GM19328 (cell line): ENCODE measurements around the gene FOXO1.

Source experiments
- ATAC-seq: cut with Tn5 transposase; IDR thresholded peaks from one replicate; pipeline ENCODE4 v1.9.1; 2021; ENCODE audit warnings: mild to moderate bottlenecking, moderate library complexity; ENCODE audit not compliant: unreplicated experiment

The FOXO1 gene

GRCh38 chr13:40666933-40667621 lies 636 bp upstream of the FOXO1 start:
- ATAC-seq: peak; percentile 11

- no peak for ATAC-seq
Observed at GRCh38 chr13:40665126-40666044, 1.1 kb downstream of the FOXO1 start.

- ATAC-seq: no peak
Observed at GRCh38 chr13:40664350-40665125, 1.9 kb downstream of the FOXO1 start.

- peak; percentile 17 for ATAC-seq
Observed at GRCh38 chr13:40664100-40664349, 2.4 kb downstream of the FOXO1 start.

- no peak for ATAC-seq
Observed at GRCh38 chr13:40662866-40663265, 3.6 kb downstream of the FOXO1 start.

- no peak for ATAC-seq
Observed at GRCh38 chr13:40661875-40662665, 4.4 kb downstream of the FOXO1 start.

- no peak for ATAC-seq
Observed at GRCh38 chr13:40660692-40661091, 5.7 kb downstream of the FOXO1 start.

GRCh38 chr13:40660141-40660664 lies 6.2 kb downstream of the FOXO1 start:
- no peak for ATAC-seq

- no peak for ATAC-seq
Observed at GRCh38 chr13:40657951-40658350, 8.5 kb downstream of the FOXO1 start.

GRCh38 chr13:40657307-40657706 lies 9.1 kb downstream of the FOXO1 start:
- no peak for ATAC-seq

- no peak for ATAC-seq
Observed at GRCh38 chr13:40656358-40656757, 10.1 kb downstream of the FOXO1 start.

- ATAC-seq: no peak
Observed at GRCh38 chr13:40653527-40654318, 12.7 kb downstream of the FOXO1 start.

- ATAC-seq: peak; percentile 39
Observed at GRCh38 chr13:40652588-40652940, 13.9 kb downstream of the FOXO1 start.

GRCh38 chr13:40651866-40652587 lies 14.4 kb downstream of the FOXO1 start:
- ATAC-seq: peak; percentile 35

- no peak for ATAC-seq
Observed at GRCh38 chr13:40648841-40649240, 17.6 kb downstream of the FOXO1 start.

GRCh38 chr13:40648040-40648439 lies 18.4 kb downstream of the FOXO1 start:
- ATAC-seq: no peak

GRCh38 chr13:40644838-40645604 lies 21.4 kb downstream of the FOXO1 start:
- ATAC-seq: no peak

GRCh38 chr13:40640845-40641458 lies 25.5 kb downstream of the FOXO1 start:
- ATAC-seq: no peak
